Activated naive CD8-positive, alpha-beta T cell treated with anti-CD3 and anti-CD28 coated beads for 36 hours (primary cell): ENCODE data around the gene GRIK4. TPM values are rescaled to one million over a fixed set of nuclear protein-coding genes. Genes with fewer than 3 reads are reported as not detected.

Experiments used
- DNase-seq: peaks from one replicate; pipeline ENCODE4 v3.0.0; 2021
- H3K27ac Mint-ChIP-seq: one replicate; pipeline ENCODE4 v1.8.0; 2022; ENCODE audit warnings: mild to moderate bottlenecking, moderate library complexity, mixed read lengths
- H3K27me3 Mint-ChIP-seq: one replicate; pipeline ENCODE4 v1.8.0; 2022; ENCODE audit warnings: mild to moderate bottlenecking, mixed read lengths
- H3K36me3 Mint-ChIP-seq: one replicate; pipeline ENCODE4 v1.8.0; 2021; ENCODE audit warnings: mild to moderate bottlenecking, mixed read lengths
- H3K4me1 Mint-ChIP-seq: one replicate; pipeline ENCODE4 v1.8.0; 2021; ENCODE audit warnings: mixed read lengths
- H3K4me3 Mint-ChIP-seq: one replicate; pipeline ENCODE4 v1.8.0; 2022; ENCODE audit warnings: mild to moderate bottlenecking, moderate library complexity, mixed read lengths
- H3K9me3 Mint-ChIP-seq: one replicate; pipeline ENCODE4 v1.8.0; 2022; ENCODE audit warnings: mixed read lengths
- total RNA-seq, 2 experiments: library from RNA; stranded (reverse); gene quantifications; one replicate each; pipeline ENCODE4 v1.2.3, GENCODE V29; 2021

GRIK4 gene
- total RNA-seq = under 1 TPM; 0.40 to 0.43 TPM

GRCh38 chr11:120511116-120511819 is at the start of gene GRIK4:
TSS of gene GRIK4 (plus strand) at chr11:120511748. CDS start at chr11:120660319, 148,571 bp downstream.
- Mint-ChIP-seq H3K36me3 (no peaks in the 10 kb centered on the region), H3K27me3 (peaks cover 85% of the 10 kb centered on the region), H3K27ac (no peak within 1 kb of the TSS), H3K4me1 (peaks cover 2% of the 10 kb centered on the region), H3K9me3 (no peaks in the 10 kb centered on the region), H3K4me3 (no peak within 1 kb of the TSS)
- DNase-seq = peak; percentile 81

GRCh38 chr11:120462825-120463224 is 48.7 kb upstream of the GRIK4 start:
- Mint-ChIP-seq H3K36me3 (peaks cover 20% of the 10 kb centered on the region), H3K27ac (no peak overlapping the region), H3K4me3 (no peak overlapping the region), H3K9me3 (no peaks in the 10 kb centered on the region), H3K27me3 (no peaks in the 10 kb centered on the region), H3K4me1 (no peaks in the 10 kb centered on the region)
- DNase-seq = no peak

GRCh38 chr11:120465921-120466534 is 45.5 kb upstream of the GRIK4 start:
- no peak for DNase-seq
- no peak overlapping the region for H3K4me3 Mint-ChIP-seq
- no peaks in the 10 kb centered on the region for H3K27me3 Mint-ChIP-seq
- no peaks in the 10 kb centered on the region for H3K9me3 Mint-ChIP-seq
- no peak overlapping the region for H3K27ac Mint-ChIP-seq
- no peaks in the 10 kb centered on the region for H3K4me1 Mint-ChIP-seq
- peaks cover 22% of the 10 kb centered on the region for H3K36me3 Mint-ChIP-seq

- Mint-ChIP-seq H3K4me1 (no peaks in the 10 kb centered on the region), H3K36me3 (peaks cover 16% of the 10 kb centered on the region), H3K27me3 (no peaks in the 10 kb centered on the region), H3K27ac (no peak overlapping the region), H3K4me3 (no peak overlapping the region), H3K9me3 (no peaks in the 10 kb centered on the region)
- DNase-seq = no peak
Measured at GRCh38 chr11:120467627-120468026, 43.9 kb upstream of the GRIK4 start.

GRCh38 chr11:120471131-120471530 is 40.4 kb upstream of the GRIK4 start:
- Mint-ChIP-seq H3K36me3 (peaks cover 12% of the 10 kb centered on the region), H3K27me3 (no peaks in the 10 kb centered on the region), H3K27ac (no peak overlapping the region), H3K4me1 (no peaks in the 10 kb centered on the region), H3K4me3 (no peak overlapping the region), H3K9me3 (no peaks in the 10 kb centered on the region)
- DNase-seq = no peak

GRCh38 chr11:120471994-120472393 is 39.6 kb upstream of the GRIK4 start:
- no peaks in the 10 kb centered on the region for H3K27me3 Mint-ChIP-seq
- no peaks in the 10 kb centered on the region for H3K9me3 Mint-ChIP-seq
- peaks cover 15% of the 10 kb centered on the region for H3K36me3 Mint-ChIP-seq
- no peak overlapping the region for H3K4me3 Mint-ChIP-seq
- DNase-seq = no peak
- no peak overlapping the region for H3K27ac Mint-ChIP-seq
- no peaks in the 10 kb centered on the region for H3K4me1 Mint-ChIP-seq

GRCh38 chr11:120473503-120473902 is 38.0 kb upstream of the GRIK4 start:
- H3K9me3 Mint-ChIP-seq = no peaks in the 10 kb centered on the region
- DNase-seq = no peak
- H3K27ac Mint-ChIP-seq = no peak overlapping the region
- H3K4me1 Mint-ChIP-seq = peaks cover under 1% of the 10 kb centered on the region
- H3K4me3 Mint-ChIP-seq = no peak overlapping the region
- no peaks in the 10 kb centered on the region for H3K27me3 Mint-ChIP-seq
- H3K36me3 Mint-ChIP-seq = peaks cover 12% of the 10 kb centered on the region

GRCh38 chr11:120482149-120482548 is 29.4 kb upstream of the GRIK4 start:
- Mint-ChIP-seq H3K9me3 (no peaks in the 10 kb centered on the region), H3K4me1 (peaks cover 7% of the 10 kb centered on the region), H3K27me3 (no peaks in the 10 kb centered on the region), H3K27ac (no peak overlapping the region), H3K4me3 (no peak overlapping the region), H3K36me3 (peaks cover 14% of the 10 kb centered on the region)
- DNase-seq = no peak

GRCh38 chr11:120484722-120485121 is 26.8 kb upstream of the GRIK4 start:
- no peaks in the 10 kb centered on the region for H3K9me3 Mint-ChIP-seq
- no peaks in the 10 kb centered on the region for H3K27me3 Mint-ChIP-seq
- no peak for DNase-seq
- H3K4me3 Mint-ChIP-seq = no peak overlapping the region
- no peak overlapping the region for H3K27ac Mint-ChIP-seq
- H3K4me1 Mint-ChIP-seq = no peaks in the 10 kb centered on the region
- peaks cover 10% of the 10 kb centered on the region for H3K36me3 Mint-ChIP-seq

- Mint-ChIP-seq H3K27me3 (no peaks in the 10 kb centered on the region), H3K4me3 (no peak overlapping the region), H3K36me3 (peaks cover 3% of the 10 kb centered on the region), H3K4me1 (no peaks in the 10 kb centered on the region), H3K9me3 (no peaks in the 10 kb centered on the region), H3K27ac (no peak overlapping the region)
- DNase-seq = no peak
Measured at GRCh38 chr11:120486138-120486537, 25.4 kb upstream of the GRIK4 start.

GRCh38 chr11:120489799-120490198 is 21.7 kb upstream of the GRIK4 start:
- Mint-ChIP-seq H3K27me3 (no peaks in the 10 kb centered on the region), H3K27ac (no peak overlapping the region), H3K36me3 (no peaks in the 10 kb centered on the region), H3K4me1 (no peaks in the 10 kb centered on the region), H3K9me3 (no peaks in the 10 kb centered on the region), H3K4me3 (no peak overlapping the region)
- DNase-seq = no peak

GRCh38 chr11:120492486-120492885 is 19.1 kb upstream of the GRIK4 start:
- no peak for DNase-seq
- Mint-ChIP-seq H3K4me3 (no peak overlapping the region), H3K36me3 (no peaks in the 10 kb centered on the region), H3K27ac (no peak overlapping the region), H3K4me1 (no peaks in the 10 kb centered on the region), H3K27me3 (peaks cover 8% of the 10 kb centered on the region), H3K9me3 (no peaks in the 10 kb centered on the region)

GRCh38 chr11:120494595-120494994 is 17.0 kb upstream of the GRIK4 start:
- H3K9me3 Mint-ChIP-seq = no peaks in the 10 kb centered on the region
- no peak for DNase-seq
- H3K4me3 Mint-ChIP-seq = no peak overlapping the region
- no peaks in the 10 kb centered on the region for H3K4me1 Mint-ChIP-seq
- H3K36me3 Mint-ChIP-seq = no peaks in the 10 kb centered on the region
- peaks cover 18% of the 10 kb centered on the region for H3K27me3 Mint-ChIP-seq
- no peak overlapping the region for H3K27ac Mint-ChIP-seq

- no peak overlapping the region for H3K27ac Mint-ChIP-seq
Measured at GRCh38 chr11:120499088-120499487, 12.5 kb upstream of the GRIK4 start.

GRCh38 chr11:120499859-120500258 is 11.7 kb upstream of the GRIK4 start:
- Mint-ChIP-seq H3K4me3 (no peak overlapping the region), H3K27ac (no peak overlapping the region), H3K27me3 (peaks cover 65% of the 10 kb centered on the region), H3K4me1 (no peaks in the 10 kb centered on the region), H3K9me3 (no peaks in the 10 kb centered on the region), H3K36me3 (no peaks in the 10 kb centered on the region)
- DNase-seq = no peak

More at GRCh38 chr11:120499088-120499487, 12.5 kb upstream of the GRIK4 start:
- H3K4me3 Mint-ChIP-seq = no peak overlapping the region
- no peaks in the 10 kb centered on the region for H3K9me3 Mint-ChIP-seq
- peaks cover 59% of the 10 kb centered on the region for H3K27me3 Mint-ChIP-seq
- no peaks in the 10 kb centered on the region for H3K36me3 Mint-ChIP-seq
- no peak for DNase-seq
- no peaks in the 10 kb centered on the region for H3K4me1 Mint-ChIP-seq
